ENCODE results near the gene ATE1. TPM values are rescaled to one million over a fixed set of nuclear protein-coding genes. Genes with fewer than 3 reads are reported as not detected.

The ATE1 gene
- total RNA-seq, 4 donors from 2014 or later: 26.4 to 42.6 (median 30.1) TPM

GRCh38 chr10:121926671-121927317 is 1.0 kb downstream of the ATE1 start:
- TF ChIP-seq, protein P1, sequence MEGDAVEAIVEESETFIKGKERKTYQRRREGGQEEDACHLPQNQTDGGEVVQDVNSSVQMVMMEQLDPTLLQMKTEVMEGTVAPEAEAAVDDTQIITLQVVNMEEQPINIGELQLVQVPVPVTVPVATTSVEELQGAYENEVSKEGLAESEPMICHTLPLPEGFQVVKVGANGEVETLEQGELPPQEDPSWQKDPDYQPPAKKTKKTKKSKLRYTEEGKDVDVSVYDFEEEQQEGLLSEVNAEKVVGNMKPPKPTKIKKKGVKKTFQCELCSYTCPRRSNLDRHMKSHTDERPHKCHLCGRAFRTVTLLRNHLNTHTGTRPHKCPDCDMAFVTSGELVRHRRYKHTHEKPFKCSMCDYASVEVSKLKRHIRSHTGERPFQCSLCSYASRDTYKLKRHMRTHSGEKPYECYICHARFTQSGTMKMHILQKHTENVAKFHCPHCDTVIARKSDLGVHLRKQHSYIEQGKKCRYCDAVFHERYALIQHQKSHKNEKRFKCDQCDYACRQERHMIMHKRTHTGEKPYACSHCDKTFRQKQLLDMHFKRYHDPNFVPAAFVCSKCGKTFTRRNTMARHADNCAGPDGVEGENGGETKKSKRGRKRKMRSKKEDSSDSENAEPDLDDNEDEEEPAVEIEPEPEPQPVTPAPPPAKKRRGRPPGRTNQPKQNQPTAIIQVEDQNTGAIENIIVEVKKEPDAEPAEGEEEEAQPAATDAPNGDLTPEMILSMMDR (IDR thresholded peaks at IDR 0.05; ENCODE audit: low read depth): no peak

DNA sequence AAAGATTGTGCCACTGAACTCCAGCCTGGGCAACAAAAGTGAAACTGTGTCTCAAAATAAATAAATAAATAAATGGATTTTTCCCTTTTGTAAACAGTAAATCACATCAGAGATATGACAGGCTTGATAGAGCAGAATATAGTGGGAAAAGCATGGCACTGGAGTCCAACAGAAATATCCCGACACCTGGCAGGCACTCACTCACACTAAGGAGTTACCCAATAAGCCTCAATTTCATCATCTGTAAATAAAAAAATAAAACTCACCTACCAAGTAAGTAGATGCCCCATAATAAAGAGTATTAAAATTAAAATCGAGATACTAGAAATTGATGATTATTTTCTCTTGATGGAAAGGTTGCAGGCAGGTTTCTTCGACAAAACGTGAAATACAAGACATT is 1.7 kb downstream of the ATE1 start:
- TF ChIP-seq, protein P1 (IDR thresholded peaks at IDR 0.05; ENCODE audit: low read depth): no peak

DNA sequence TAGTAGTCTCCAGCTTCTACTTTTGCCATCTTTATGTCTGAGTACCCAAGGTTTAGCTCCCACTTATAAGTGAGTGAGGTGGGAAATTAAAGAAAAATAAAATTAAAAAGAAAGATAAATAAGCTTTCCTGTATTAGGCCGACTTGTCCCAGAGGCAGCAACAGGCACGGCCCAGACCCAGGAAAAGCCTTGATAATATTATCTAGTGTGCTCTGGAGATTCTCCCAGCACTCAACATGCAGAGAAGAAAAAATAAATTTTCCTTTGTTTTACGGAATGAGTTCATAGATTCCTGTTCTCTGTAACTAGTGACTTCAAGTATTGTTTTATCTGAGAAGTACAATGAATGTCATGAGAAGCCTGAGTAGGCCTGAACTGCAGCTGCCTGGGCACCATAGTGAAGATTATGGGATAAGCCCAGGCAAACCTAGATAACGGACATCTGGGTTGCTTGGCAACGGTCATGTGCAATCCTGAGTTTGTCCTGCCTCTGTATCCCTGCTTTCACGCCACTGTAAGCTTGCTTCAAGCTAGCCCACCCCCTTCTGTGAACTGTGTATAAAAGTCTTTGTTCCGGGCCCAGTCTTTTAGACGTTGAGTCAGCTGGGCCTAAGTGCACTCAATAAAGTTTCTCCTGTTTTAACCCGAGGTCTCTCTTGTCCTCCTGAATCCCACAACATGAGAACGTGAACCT is 6.4 kb downstream of the ATE1 start:
- TF ChIP-seq, protein P1 (IDR thresholded peaks at IDR 0.05; ENCODE audit: low read depth): no peak

DNA sequence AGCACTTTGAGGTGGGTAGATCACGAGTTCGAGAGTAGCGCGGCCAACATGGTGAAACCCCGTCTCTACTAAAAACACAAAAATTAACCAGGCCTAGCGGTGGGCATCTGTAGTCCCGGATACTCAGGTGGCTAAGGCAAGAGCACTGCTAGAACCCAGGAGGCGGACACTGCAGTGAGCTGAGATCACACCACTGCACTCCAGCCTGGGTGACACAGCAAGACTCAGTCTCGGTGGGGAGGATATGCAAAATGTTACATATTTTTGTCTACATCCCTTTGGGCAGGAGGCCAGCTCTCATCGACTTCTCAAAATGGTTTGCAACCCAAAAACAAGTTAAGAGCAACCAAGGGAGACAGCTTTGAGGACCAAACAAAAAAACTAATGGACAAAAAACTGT is 8.2 kb downstream of the ATE1 start:
- TF ChIP-seq, protein P1 (IDR thresholded peaks at IDR 0.05; ENCODE audit: low read depth): no peak

DNA sequence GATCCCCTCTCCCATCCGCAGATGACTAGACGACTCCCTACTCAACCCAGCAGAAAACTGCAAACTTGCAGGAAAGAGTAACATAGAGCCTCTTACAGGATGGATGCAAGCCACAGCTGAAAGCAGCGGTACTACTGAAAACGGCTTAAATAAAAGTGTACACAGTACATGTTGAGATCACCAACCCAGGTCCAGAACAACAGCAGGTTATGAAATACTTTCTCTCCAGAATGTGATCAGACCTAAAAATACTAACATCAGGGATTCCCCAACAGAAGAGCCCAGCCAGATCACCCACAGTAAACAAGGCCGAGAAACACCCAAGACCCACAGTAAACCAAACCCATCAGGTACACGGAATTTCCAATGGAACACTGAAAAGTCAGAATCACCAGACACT is 13.2 kb downstream of the ATE1 start:
- TF ChIP-seq, protein P1 (IDR thresholded peaks at IDR 0.05; ENCODE audit: low read depth): no peak

- TF ChIP-seq, protein P1 (IDR thresholded peaks at IDR 0.05; ENCODE audit: low read depth): no peak
These were observed 16.5 kb downstream of the ATE1 start for GRCh38 chr10:121911421-121911697.

GRCh38 chr10:121910673-121911420 is 17.0 kb downstream of the ATE1 start:
- TF ChIP-seq, protein P1 (IDR thresholded peaks at IDR 0.05; ENCODE audit: low read depth): no peak

All from subcutaneous adipose tissue (tissue), 4 donors.